Pancreas (tissue), 10 donors: ENCODE data around the gene NAA60. TPM values are rescaled to one million over a fixed set of nuclear protein-coding genes. Genes with fewer than 3 reads are reported as not detected.
A peak's percentile ranks its signal among the peaks of the same experiment; 100 is the strongest.

ENCODE experiments used
- ATAC-seq, 4 donors: fragments of 200-7000 bp; cut with Tn5 transposase; one replicate each; pipeline versions ENCODE4 v1.8.0 to v1.9.1; 2020; ENCODE audit warnings: mild to moderate bottlenecking in 4 of 4, moderate library complexity in 4 of 4
- DNase-seq, 6 donors: peaks; one replicate each; pipeline ENCODE4 v3.0.0-alpha.2; 2020
- FAIRE-seq: peaks from 2 replicates; lab custom pipeline; 2012; peaks lifted over from hg19 to GRCh38; lab: Jason Lieb, UNC
- H3K27ac ChIP-seq, 4 donors: fragments of 200-600 bp; sonication (generic); 1 replicate in 3 of 4; 2 replicates in 1 of 4; pipeline versions ENCODE4 v1.5.0 to v1.8.0; 2020
- H3K27me3 ChIP-seq, 4 donors: fragments of 200-600 bp; one replicate each; pipeline ENCODE4 v1.8.0; 2021
- H3K36me3 ChIP-seq, 3 donors: fragments of 200-600 bp; sonication (generic) in 1 of 3; one replicate each; pipeline versions ENCODE4 v1.5.0 to v1.8.0; 2020 to 2021
- H3K4me1 ChIP-seq, 3 donors: fragments of 200-600 bp; one replicate each; pipeline ENCODE4 v1.8.0; 2021
- H3K4me3 ChIP-seq, 4 donors: fragments of 200-600 bp; sonication (generic) in 2 of 4; one replicate each; pipeline versions ENCODE4 v1.5.0 to v1.8.0; 2020 to 2021
- H3K9me3 ChIP-seq, 4 donors: fragments of 200-600 bp; one replicate each; pipeline ENCODE4 v1.8.0; 2021
- WGBS, 2 donors: extraction: QIAGEN DNeasy Blood & Tissue Kit; methylation state at CpG; one replicate each; pipeline ENCODE4 v1.1.7; 2013; 5-methylcytosine and 5-hydroxymethylcytosine counted together
- intact Hi-C, 3 donors: fragments of 100-400 bp; cut with DNase I; formaldehyde crosslinking; loops; one replicate each; pipeline versions ENCODE4 v1.11.1 to v1.14.2; 2022
- polyA plus RNA-seq, 2 donors: library from polyadenylated mRNA; stranded (reverse); fragments of 200-250 nt; gene quantifications; one replicate each; pipeline ENCODE4 v1.2.3, GENCODE V29; 2013
- total RNA-seq, 6 donors: library from RNA; stranded (reverse); fragmentation: NEBNext Ultra II Directional in 4 of 6; extraction: Animal tissue kit (Norgen Biotek cat#: 25700) in 4 of 6; gene quantifications; one replicate each; pipeline versions ENCODE4 v1.2.1 to v1.2.4, GENCODE V29; 2021 to 2023
- TF ChIP-seq, protein P1 (sequence below), 4 donors: fragments of 200-600 bp; sonication (generic) in 3 of 4; IDR thresholded peaks; one replicate each; pipeline versions ENCODE4 v1.5.0 to v1.8.0; 2021; ENCODE audit warnings: antibody characterized with exemption in 4 of 4
- donor health status: healthy with polysubstance abuse.
- donor health status: DM: no; HTN: no; CAD: no; lungs with moderate emphysema.
- donor health status: DM: no; HTN: no; CAD: no.
- donor health status: control.
- donor health status: control.
- donor health status: Bipolar disorder and iron deficiency.
- donor health status: DM: yes; HTN: yes; CAD: no.
- donor health status: DM: no; HTN: no; CAD: no.
- donor health status: DM: no; HTN: no; CAD: no.
- donor health status: DM: yes; HTN: yes; CAD: no.

Gene NAA60
- total and polyA plus RNA-seq, 8 donors, result 22.8 to 41.4 (median 26.7) TPM

DNA sequence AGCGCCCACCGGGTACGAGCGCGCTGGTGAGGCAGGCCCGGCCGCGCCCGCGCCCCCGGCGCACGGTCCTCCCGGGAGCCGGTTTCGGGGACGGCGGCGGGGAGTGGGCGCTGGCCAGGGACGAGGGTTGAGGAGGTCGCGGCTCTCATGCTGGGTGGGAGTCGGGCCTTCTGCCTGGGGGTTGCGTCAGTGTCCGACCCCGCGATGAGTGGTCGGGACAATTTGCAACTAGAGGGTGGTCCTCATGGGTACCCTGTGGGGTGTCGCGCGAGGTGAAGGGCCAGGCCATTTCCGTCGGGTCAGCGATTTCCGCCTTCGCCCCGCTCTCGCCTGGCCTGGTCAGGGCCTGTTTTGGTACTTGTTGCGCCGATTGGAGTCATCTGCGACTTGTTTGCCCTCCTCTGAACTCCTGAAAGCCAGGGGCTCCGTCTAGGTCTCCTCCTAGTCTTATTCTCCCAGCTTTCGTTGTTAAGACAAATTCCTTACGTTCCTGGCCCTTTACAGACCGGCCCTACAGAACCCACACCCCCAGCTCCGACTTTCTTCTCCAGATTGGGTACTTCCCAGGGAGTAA, 14.9 kb downstream of the NAA60 start:
- DNase-seq (peak in 4 of 6 donors; percentile 35 to 81 (median 46)), ATAC-seq (peak in 3 of 4 donors; percentile 2 to 16 (median 10)), FAIRE-seq (no peak)
- peak overlapping the region; percentile 83 to 99 (median 95) for H3K27ac ChIP-seq
- peaks cover 23 to 43% (median 39%) of the 10 kb centered on the region in 3 donors for H3K4me1 ChIP-seq
- H3K27me3 ChIP-seq, result no peaks in the 10 kb centered on the region
- H3K36me3 ChIP-seq, result no peaks in the 10 kb centered on the region
- H3K4me3 ChIP-seq, result peak overlapping the region; percentile 58 to 89 (median 73)
- intact Hi-C loops, result no loop called here
- TF ChIP-seq, protein P1, sequence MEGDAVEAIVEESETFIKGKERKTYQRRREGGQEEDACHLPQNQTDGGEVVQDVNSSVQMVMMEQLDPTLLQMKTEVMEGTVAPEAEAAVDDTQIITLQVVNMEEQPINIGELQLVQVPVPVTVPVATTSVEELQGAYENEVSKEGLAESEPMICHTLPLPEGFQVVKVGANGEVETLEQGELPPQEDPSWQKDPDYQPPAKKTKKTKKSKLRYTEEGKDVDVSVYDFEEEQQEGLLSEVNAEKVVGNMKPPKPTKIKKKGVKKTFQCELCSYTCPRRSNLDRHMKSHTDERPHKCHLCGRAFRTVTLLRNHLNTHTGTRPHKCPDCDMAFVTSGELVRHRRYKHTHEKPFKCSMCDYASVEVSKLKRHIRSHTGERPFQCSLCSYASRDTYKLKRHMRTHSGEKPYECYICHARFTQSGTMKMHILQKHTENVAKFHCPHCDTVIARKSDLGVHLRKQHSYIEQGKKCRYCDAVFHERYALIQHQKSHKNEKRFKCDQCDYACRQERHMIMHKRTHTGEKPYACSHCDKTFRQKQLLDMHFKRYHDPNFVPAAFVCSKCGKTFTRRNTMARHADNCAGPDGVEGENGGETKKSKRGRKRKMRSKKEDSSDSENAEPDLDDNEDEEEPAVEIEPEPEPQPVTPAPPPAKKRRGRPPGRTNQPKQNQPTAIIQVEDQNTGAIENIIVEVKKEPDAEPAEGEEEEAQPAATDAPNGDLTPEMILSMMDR (IDR thresholded peaks at IDR 0.05), result peak in 1 of 4 donors; percentile 2
- WGBS, 2 donors, result 0 to 2% methylated on average over 24 to 47 of the region's 47 CpGs
- no peaks in the 10 kb centered on the region for H3K9me3 ChIP-seq

DNA sequence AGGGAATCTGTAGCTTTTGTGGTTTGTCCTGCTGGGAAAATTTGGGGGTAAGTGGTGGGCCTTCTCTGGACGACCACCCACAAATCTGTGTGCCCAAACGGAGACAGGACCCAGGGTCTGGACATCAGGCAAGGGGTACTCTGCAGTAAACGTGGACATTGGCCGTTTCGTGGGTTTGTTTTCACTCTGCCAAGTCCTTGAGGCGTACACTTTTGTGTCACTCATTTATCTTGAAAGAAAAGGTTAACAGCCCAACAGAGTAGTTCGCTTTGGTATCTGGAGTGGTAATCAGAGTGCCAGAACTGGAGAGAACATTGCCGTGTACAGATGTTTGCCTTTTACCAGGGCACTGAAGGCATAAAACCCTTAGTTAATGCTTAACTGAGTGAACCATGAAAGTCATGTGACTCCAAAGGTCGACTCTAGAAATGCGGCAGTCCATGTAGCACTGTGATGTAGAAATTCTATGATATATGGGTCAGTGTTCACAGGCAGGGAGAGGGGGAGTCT, 15.4 kb downstream of the NAA60 start:
- DNase-seq (peak in 3 of 6 donors; percentile 52 to 66 (median 65)), ATAC-seq (peak; percentile 58 to 77 (median 72)), FAIRE-seq (peak; percentile 82)
- no peaks in the 10 kb centered on the region for H3K27me3 ChIP-seq
- no peaks in the 10 kb centered on the region for H3K9me3 ChIP-seq
- no peaks in the 10 kb centered on the region for H3K36me3 ChIP-seq
- H3K4me3 ChIP-seq, result peak overlapping the region; percentile 58 to 89 (median 73)
- intact Hi-C loops, result no loop called here
- TF ChIP-seq, protein P1 (IDR thresholded peaks at IDR 0.05), result no peak
- peaks cover 23 to 43% (median 39%) of the 10 kb centered on the region in 3 donors for H3K4me1 ChIP-seq
- peak overlapping the region; percentile 83 to 99 (median 95) for H3K27ac ChIP-seq
- WGBS, 2 donors, result 1 to 2% methylated on average over 10 of the region's 10 CpGs

DNA sequence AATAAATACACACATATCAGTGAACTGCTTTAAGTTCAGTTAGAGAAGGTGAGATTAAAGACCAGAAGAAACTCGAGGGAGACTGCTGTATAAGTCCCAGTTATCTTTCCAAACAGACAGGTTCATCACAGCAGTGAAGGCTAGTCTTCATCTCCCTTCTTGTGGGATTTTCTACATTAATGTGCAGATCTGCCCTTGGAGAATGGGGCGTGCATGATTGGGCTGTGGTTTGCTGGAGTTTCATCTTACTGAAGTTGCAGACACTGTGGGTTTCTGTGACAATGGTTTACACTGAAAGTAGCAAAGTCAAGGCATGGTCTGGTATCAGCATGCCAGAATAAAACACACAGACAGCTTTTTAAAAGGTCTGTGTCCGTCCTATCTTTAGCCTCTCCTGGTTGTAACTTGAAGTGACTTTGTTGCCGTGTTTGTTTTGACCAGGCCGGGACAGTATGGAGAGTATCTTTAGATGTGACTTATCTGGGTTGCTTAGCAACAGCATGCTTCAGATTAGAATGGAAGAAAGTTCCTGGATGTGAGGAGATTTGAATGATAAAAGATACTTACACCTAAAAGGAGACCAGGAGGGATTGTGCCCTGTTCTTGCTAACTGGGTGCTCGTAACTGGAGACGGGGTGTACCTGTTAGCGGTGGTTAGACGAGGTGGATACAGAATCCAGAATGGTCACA, 16.1 kb downstream of the NAA60 start:
- Histone ChIP-seq H3K27ac (peak overlapping the region in 2 of 4 donors; percentile 95 to 99), H3K4me3 (peak overlapping the region in 1 of 4 donors; percentile 89), H3K9me3 (no peaks in the 10 kb centered on the region), H3K27me3 (no peaks in the 10 kb centered on the region), H3K36me3 (no peaks in the 10 kb centered on the region), H3K4me1 (peaks cover 23 to 43% (median 39%) of the 10 kb centered on the region in 3 donors)
- 32 to 34% methylated on average over 9 of the region's 9 CpGs for WGBS, 2 donors
- TF ChIP-seq, protein P1 (IDR thresholded peaks at IDR 0.05), result no peak
- intact Hi-C loops, result no loop called here
- DNase-seq (no peak), ATAC-seq (no peak), FAIRE-seq (no peak)

DNA sequence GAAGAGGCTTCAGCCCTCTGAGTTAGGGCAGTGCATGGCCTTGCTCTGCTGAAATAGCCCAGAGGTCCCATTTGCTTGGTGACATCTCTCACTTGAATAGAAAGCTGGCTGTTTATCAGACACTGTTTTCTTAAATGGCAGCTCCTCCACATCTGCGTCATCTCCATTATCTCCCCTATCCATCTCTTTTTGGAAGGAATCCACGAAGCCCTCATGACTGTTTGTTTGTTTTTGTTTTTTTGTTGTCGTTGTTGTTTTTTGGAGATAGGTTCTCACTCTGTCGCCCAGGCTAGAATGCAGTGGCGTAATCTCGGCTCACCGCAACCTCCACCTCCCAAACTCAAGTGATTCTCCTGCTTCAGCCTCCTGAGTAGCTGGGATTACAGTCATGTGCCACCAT, 16.6 kb downstream of the NAA60 start:
- FAIRE-seq, result no peak
- TF ChIP-seq, protein P1 (IDR thresholded peaks at IDR 0.05), result no peak
- Histone ChIP-seq H3K4me1 (peaks cover 23 to 43% (median 39%) of the 10 kb centered on the region in 3 donors), H3K27me3 (no peaks in the 10 kb centered on the region), H3K36me3 (no peaks in the 10 kb centered on the region), H3K27ac (peak overlapping the region in 1 of 4 donors; percentile 95), H3K9me3 (no peaks in the 10 kb centered on the region), H3K4me3 (peak overlapping the region in 1 of 4 donors; percentile 89)
- WGBS, 2 donors, result 62 to 66% methylated on average over 7 of the region's 7 CpGs
- no peak for DNase-seq
- intact Hi-C loops, result no loop called here
- no peak for ATAC-seq
